HG03378 (cell line): ENCODE measurements around the gene PCBP3.

ENCODE experiments used
- ATAC-seq: cut with Tn5 transposase; IDR thresholded peaks from one replicate; pipeline ENCODE4 v1.9.1; 2021; ENCODE audit warnings: mild to moderate bottlenecking, moderate library complexity; ENCODE audit not compliant: unreplicated experiment

Gene PCBP3

DNA sequence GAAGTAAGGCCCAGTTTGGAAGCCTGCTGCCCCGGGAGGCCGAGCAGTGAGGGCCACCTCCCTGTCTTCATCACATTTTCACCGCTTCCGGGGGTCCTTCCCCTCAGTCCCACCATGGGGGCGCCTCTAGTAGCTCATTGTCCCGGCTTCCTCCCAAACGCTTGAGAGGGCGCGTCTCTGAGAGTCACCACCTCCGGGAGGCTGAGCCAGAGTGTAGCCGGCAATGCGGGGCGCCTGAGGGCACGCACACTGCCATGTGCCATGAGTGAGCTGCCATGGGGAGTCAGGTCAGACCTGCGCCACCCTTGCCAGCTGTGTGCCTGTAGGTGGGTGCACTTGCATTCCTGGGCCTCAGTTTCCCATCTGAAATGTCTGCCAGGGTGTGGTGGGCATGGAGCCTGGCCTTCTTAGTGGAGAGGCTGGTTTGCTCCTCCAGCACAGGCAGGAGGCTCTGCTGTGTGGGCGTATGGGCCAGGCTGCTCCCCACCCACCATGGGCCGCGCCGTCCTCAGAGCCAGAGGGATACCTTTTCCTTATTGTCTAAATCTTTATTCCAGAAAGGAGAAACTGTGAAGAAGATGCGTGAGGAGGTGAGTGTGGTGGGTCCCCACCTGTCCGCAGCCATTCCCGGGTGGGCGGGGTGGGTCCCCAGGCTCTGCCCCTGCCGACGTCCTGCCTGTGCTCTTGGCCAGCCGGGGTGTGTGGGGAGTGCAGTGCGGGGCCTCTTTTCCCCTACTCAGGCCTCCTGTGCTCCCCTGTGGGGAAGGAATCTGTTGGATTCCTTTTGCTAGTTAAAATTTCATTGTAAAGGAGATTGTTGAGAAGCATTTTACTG is 256.7 kb downstream of the PCBP3 start:
- ATAC-seq: no peak

DNA sequence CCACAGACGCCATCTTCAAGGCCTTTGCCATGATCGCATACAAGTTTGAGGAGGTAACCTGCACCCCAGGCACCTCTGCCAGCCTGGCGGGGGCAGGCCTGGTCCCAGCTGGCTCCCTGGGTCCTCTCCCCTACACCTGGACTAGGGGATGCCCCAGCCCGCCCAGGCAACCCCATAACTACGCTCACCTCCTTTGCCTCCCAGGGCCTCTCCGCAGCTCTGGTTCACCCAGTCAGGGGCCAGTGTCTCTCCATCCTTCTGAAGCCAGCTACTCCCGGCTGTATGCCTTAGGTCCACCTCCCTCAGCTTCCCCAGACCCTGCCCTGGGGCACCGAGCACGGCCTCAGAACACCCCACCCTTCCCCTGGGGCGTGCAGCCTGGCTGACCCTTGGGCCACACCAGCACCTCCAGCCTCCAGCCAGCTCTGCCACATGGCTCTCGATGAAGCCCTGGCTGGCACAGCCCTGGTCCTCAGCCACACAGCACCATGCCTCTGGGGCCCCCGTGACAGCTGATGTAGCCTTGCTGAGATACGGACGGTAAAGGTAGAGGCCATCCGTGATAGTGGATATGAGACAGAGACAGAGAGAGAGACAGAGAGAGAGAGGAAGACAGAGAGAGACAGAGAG is 257.7 kb downstream of the PCBP3 start:
- ATAC-seq: no peak

DNA sequence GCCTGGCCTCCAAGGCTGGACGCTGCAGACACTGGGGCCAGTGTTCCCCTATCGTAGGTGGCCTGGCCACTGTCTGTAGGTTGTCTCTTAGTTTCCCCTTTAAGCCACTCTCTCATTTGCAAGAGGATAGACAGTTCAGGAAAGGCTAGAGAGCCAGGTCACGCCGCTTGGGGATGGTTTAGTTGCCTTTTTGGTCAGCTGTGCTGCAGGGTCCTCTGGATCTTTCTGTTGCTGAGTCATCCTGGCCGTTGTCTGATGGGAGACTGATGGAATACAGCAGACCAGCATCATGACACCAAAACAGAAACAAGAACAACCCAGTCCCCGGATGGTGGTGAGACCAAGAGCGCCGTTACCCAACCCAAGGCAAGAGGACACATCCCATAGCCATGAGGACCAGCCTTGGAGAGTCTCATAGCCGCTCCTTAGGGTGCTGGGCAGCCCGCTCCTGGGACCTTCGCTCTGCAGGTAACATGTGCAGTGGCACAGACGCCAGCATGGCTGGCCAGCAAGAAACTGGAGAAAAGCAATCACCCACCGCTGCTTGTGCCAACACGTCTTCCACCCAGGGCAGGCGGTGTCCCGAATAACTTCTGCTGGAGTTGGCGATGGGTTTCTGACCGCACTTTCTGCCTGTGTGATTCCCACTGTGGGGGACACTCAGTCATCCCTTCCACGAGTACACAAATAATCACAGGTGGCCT is 258.9 kb downstream of the PCBP3 start:
- no peak for ATAC-seq

DNA sequence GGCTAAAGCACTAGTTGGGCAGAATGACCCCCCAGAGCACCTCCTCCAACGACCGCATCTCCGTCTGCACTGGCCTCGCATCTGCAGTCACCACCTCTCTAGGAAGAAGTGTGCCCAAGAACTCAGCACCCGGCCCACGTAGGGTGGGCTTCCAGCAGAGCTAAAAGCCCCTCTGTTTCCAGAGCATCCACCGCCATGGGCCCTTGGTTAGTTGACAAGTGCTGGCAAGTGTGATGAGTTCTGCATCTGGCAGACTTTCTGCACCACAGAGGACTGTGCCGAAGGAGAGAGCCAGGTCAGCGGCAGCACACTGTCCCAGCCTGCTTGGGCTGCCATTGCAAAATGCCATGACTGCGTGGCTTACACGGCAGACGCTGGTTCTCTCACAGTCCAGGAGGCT is 261.7 kb downstream of the PCBP3 start:
- ATAC-seq: no peak

DNA sequence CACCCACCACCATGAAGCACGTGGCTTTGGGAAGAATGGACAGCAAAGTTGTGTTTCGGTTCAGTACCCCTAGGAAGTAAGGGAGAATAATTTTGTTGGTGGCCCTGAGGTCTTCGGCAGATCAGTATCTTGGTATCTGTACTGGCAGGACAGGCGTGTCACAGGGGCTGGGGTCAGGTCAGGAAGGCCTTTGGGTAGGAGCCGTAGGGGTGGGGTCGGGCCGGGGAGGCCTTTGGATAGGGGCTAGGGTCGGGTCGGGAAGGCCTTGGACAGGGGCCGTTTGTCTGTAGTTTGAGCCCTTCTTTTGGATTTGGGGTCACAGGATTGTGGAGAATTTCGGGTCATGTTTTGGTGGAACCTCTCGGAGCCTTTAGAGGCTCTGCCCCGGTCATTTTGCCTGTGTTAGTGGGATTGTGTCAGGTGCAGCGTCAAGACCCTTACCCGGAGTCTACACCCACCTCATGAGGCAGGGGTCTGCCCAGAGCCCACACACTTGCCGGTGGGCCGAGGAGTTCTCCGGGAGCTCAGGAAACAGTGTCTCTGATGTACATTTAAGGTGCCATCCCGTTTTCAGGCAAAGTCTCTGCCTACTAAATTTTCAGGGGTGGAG is 262.8 kb downstream of the PCBP3 start:
- ATAC-seq: no peak

DNA sequence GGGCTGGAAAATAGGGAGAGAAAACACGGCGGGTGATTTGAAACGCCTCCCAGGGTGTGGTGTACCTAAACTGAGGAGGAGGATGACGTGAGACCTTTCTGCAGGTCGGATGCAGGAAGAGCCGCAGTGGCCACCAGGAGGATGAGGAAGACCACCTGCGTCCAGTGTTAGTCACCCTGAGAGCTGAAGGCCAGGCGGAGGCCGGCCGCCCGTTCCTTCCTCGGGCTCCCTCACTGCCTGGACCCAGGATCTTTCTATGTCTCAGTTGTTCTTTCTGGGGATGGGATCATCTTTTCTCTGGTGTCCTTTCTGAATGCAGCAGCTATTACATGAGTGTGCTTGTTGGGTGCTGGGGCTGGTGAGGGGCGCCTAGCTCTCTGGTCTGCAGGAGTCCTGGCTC is 263.3 kb downstream of the PCBP3 start:
- no peak for ATAC-seq

DNA sequence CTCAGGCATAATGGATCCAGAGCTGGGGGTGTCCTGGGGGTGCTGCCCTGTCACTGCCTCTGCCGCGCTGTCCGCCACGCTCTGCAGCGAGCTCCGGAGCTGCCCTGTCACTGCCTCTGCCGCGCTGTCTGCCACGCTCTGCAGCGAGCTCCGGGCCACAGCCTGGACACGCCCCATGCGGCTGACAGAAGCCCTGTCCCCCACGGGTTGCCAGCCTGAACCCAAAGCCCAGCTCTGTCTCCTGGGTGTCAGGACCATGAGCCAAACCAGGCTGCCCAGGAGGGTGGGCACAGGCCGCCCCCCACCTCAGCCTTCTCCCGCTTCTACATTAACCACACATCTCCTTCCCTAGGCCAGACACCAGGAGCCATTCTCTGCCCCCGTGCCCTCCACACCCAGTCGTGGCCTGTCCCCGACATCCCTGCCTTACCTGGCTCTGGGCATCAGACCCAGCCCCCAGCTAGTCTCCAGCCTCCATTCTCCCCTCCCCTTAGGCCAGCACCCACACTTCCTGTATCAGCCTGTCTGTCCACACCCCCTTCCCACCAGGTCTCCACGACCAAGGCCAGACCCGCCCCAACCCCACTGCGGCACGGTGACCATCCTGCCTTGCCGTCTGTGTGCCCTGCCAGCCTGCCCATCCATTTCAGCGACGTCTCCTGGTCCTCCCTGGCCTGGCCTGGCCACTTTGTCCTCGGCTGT is 265.2 kb downstream of the PCBP3 start:
- ATAC-seq: no peak

DNA sequence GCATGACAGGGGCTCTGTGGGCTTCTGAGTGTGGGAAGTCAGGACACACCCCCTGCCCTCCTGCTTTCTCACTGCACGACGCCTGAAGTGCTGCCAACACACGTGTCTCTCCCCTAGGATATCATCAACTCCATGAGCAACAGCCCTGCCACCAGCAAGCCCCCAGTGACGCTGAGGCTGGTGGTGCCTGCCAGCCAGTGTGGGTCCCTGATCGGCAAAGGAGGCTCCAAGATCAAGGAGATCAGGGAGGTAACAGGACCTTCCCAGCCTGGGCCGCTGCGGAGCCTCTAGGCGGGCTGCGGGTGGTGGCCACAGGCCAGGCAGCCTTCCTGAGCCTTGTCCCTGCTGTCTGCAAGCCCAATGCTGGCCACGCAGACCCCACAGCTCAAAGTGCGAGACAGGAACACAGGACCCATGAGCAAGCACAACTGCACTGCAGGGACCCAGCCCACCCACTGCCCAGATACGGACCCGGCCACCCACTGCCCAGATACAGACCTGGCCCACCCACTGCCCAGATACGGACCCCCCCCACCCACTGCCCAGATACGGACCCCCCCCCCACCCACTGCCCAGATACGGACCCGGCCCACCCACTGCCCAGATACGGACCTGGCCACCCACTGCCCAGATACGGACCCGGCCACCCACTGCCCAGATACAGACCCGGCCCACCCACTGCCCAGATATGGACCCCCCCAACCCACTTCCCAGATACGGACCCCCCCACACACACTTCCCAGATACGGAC is 265.9 kb downstream of the PCBP3 start:
- no peak for ATAC-seq

DNA sequence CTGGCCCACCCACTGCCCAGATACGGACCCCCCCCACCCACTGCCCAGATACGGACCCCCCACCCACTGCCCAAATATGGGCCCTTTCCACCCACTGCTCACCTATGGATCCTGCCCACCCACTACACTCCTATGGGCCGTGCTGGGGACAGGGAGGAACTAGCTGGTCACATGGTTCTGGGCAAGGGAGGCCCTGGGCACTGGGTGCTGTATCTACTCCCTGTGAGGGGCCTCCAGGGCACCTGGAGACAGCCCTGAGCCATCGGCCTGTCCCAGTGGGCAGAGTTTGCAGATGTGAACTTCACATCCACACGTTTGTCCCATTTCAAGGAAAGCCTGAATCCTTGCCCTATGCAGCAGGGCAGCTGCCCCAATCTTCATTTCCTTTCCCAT is 266.6 kb downstream of the PCBP3 start:
- ATAC-seq: no peak

DNA sequence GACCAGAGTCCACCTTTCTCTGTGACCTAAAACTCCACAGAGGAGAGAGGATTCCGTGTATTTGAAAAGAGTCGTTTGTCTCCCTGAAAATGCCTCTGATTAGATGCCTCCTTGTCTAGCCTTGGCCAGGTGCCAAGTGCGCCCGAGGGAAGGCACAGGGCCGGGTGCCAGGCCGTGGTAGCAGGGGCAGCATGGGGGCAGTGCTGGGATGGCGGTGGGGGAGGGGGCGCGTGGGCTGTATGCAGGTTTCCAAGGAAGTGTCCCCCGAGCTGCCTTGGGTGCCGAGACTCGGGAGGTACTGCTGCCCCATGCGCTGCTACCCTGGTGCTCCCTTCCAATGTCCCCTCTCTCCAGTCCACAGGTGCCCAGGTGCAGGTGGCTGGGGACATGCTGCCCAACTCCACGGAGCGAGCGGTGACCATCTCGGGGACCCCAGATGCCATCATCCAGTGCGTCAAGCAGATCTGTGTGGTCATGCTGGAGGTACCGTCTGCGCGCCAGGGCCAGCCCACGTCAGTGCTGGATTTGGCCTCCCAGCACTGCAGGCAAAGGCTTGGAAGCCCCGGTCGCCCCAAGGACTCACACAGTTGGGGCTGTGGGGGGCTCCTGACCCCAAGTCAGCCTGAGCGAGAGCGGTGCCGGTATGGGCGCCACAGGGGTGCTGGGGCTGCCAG is 267.2 kb downstream of the PCBP3 start:
- ATAC-seq: no peak

DNA sequence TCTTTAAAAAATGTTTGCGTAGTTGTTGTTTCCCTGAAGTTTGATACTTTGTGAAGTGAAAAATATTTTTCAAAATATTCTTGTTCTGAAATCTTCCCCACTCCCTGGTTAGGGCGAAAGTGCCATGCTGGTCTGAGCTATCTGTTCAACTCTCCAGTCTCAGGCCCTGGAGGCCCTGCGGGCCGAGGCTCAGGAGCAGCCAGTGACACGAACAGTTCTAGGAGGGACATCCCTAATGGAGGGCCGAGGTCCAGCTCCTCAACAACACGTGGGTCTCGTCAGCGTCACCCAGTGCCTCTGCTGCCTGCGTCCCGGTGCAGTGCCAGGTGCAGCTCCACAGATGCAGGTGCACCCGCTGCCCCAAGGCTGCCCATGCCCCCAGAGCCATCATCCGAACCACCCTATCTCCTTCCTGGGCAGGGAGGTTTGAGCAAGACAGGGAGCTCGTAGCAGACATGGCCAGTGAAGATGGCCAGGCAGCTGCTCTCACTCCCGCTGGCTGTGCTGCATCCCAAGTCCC is 268.3 kb downstream of the PCBP3 start:
- no peak for ATAC-seq

DNA sequence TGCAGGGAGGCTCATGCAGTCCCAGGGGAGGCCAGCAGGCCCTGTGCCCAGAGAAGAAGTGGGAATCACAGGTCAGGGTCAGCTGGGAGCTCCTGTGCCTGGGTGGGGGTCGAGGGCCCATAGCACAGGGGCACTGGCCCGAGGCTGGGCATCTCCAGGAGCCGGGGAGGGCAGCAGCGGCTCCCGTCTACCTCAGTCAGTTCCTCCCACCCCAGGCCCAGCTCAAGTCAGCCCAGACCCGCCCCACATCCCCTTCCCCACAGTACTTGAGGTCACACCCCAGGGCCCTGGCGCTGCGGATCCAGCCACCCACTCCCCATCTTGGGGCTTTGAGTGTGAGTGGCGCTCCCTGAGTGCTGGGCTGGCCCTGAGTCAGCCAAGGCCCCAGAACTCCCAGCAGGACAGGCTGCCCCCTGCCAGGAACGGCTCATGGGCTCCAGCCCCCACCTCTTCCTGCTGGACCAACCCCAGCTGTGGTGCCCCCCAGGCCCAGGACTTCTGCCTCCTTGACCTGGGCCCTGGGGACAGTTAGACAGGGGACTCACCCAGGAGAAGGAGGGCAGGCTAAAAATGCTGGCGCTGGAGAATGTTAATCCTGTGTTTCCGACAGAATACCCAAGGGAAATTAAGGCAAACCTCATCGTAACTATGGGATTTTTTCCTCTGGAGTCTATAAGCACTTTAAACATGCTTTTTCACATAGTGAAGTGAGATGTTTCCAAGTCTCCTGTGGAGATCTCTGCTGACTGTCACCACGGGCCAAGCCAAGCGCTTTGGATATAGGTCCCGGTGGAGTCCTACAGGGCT is 269.3 kb downstream of the PCBP3 start:
- ATAC-seq: no peak

DNA sequence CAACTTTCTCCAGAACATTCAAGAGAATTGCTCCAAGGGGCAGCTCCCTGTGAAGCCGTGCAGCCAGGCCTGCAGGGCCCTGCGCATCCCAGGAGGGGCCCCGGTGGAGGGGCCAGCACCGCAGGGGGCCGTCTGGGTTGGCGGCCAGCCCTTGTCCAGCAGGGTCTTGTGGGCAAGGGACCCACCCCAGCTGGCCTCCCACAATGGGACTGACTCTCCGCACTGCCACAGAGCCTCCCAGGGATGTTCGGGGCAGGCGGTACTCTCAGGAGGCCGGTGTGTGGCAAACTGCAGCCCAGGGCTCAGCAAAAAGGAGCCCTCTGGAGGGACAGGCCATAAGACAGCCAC is 269.9 kb downstream of the PCBP3 start:
- ATAC-seq: no peak

DNA sequence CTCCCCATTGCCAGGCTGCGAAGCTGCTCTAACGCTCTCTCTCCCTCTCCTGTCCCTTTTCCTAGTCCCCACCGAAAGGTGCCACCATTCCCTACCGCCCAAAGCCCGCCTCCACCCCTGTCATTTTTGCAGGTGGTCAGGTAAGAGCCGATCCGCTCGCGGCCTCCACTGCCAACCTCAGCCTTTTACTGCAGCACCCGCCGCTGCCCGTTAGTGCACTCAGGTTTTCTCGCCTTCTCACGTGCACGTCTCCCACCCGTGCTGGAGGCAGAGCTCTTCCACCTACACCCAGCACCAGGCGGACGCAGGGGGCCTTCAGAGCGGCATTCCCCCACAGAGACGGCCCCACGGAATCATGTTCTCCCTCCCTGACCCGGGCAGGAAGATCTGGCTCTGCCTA is 270.4 kb downstream of the PCBP3 start:
- no peak for ATAC-seq

DNA sequence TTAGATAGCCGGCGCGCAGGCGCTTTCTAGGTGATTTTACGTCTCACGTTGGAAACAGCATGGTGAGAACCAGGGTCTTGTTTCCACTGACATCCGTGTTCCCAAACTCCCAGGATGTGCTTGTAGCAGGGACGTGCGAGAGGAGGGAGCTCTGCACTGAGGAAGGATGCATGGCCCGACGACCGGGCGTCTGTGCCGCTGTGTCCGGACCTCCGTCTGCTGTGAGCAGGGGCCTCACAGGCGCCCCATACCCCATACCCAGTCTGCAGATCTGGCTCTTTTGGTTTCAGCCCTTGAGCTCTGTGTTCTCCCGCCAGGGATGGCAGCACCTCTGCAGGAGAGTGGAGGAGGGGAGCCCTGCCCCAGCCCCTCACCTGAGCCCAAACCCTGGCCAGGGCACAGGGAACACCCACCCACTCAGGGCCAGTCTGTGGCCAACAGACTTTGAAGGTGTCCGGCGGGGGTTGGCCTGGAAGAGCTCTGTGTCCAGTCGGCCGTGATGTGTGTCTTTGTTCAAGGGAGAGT is 270.9 kb downstream of the PCBP3 start:
- ATAC-seq: no peak

DNA sequence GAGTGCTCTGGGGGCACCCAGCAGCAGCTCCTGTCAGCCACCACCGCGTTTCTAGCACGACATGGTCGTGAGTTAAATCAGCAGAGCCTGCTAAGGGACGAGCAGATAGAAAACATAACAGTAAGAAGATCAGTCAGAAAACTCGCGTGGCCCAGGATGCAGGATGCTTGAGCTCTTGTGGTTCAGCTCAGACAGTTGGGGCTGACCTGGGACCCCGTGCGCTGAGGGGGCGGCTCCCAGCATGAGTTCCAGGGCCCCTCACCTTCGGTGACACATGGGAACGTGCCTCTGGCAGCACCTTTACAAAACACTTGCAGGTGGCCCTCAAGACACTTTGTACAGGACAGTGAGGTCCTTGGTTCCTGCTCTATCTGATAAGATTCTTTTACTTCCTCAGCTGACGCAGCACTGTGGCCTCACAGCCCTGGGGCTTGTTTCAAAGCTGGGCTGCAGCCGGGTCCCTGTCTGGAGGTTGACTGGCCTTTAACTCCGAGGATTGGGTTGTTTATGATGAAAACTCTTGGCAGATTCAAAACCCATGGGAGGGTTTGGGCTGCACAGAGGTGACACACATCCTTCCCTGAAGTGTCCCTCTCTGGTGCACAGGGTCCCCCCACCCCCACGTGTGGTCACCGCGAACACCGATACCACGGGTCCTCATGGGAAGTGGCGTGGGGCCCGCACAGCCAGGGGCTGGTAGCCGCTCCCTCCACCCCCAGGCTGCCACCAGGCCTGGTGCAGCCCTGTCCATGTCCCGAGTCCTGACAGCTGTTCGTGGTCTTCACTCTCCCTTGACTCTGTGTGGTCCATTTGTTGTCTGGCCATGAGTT is 272.7 kb downstream of the PCBP3 start:
- no peak for ATAC-seq

DNA sequence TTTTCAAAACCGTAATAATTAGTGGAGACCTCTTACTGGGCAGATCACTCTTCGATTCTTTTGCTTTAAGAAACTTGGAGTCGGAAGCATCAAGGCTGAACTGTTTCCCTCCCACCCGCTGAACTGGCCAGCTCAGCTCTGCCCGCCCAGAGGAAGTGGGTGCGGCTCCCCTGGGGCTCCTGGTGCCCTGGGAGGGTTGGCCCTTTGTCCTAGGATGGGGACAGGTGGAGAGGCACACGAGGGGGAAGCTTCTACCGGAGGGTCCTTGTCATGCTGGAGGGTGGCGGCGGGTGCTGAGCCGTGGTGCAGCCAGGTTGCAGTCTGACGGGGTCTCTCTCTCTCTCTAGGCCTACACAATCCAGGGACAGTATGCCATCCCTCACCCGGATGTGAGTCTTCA is 273.7 kb downstream of the PCBP3 start:
- ATAC-seq: no peak

DNA sequence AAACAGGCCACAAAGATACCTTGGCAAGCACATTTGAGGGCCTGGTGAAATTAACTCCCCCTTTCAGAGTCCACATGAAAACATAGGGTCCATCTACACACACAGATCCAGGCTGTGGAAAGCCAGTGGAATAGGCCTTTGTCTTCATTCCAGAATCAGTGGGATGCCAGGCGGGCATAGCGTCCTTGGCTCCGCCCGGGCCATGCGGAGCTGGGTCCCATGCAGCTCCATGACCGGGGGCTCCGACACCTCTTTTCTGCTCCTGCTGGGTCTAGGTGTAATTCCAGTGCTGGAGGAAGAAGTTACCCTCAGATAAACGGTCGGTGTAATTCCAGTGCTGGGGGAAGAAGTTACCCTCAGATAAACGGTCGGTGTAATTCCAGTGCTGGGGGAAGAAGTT is 274.5 kb downstream of the PCBP3 start:
- ATAC-seq: no peak
